Measurements from ENCODE around the gene PRCD.

The PRCD gene

DNA sequence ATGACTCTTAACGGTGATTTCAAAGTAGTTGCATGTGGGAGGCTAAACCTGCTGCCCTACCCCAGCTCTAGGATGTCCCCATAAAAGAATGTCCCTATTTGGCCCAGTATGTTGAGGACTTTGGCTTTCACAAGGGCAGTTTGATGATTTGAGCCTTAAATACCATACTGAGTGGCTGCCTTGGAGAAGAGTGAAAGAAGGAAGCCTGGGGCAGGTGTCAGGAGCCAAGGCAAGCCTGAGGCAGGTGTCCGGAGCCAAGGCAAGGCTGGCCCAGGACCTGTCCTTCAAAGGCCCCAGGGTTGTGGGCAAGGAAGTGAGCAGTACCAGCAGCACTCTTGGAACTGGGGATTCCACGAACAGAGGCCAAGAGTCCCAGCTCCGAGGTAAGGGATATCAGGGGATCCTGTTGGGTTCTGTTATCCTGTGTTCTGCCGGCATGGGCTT, 27.2 kb downstream of the PRCD start:
- TF ChIP-seq, protein P1, sequence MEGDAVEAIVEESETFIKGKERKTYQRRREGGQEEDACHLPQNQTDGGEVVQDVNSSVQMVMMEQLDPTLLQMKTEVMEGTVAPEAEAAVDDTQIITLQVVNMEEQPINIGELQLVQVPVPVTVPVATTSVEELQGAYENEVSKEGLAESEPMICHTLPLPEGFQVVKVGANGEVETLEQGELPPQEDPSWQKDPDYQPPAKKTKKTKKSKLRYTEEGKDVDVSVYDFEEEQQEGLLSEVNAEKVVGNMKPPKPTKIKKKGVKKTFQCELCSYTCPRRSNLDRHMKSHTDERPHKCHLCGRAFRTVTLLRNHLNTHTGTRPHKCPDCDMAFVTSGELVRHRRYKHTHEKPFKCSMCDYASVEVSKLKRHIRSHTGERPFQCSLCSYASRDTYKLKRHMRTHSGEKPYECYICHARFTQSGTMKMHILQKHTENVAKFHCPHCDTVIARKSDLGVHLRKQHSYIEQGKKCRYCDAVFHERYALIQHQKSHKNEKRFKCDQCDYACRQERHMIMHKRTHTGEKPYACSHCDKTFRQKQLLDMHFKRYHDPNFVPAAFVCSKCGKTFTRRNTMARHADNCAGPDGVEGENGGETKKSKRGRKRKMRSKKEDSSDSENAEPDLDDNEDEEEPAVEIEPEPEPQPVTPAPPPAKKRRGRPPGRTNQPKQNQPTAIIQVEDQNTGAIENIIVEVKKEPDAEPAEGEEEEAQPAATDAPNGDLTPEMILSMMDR (IDR thresholded peaks at IDR 0.05; ENCODE audit: borderline replicate concordance, insufficient read depth, low read depth, low read length) = no peak
- no peak overlapping the region for H3K4me3 ChIP-seq (ENCODE audit: low read depth, low read length)

DNA sequence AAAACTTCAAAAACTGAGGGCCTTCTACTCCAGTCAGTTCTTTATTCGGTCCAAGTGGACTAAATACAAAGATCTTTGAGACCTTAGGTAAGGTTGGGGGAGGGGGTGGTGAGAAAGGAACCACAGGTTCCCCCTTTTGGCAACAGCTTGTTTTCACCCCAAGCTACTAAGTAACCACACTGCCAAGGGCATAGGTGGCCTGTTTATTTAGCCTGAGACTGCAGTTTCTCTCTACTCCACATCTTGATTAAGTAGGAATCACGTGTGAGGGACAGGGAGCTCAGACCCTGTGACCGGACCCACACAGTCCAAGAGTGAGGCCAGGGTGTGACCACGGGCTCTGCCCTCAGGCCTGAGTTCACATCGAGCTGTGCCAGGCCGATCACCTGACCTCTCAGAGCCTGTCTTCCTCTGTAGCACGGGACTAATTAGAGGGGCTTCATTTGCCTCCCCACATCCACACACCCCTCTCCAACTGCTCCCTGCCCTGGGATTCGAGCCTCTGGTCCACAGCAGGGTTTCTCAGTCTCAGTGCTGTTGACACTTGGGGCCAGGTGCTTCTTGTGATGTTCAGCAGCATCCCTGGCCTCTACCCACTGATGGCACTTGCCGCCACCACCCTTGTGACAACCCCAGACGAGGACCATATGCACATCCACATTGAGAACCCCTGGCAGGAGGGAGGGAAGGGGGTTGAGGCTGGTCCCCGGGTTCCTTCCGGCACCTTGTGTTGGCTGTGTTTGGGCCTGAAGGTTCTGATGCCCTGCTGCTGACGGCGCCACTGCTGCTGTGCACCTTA, 28.0 kb downstream of the PRCD start:
- TF ChIP-seq, protein P1 (IDR thresholded peaks at IDR 0.05; ENCODE audit: borderline replicate concordance, insufficient read depth, low read depth, low read length) = no peak
- no peak overlapping the region for H3K4me3 ChIP-seq (ENCODE audit: low read depth, low read length)

DNA sequence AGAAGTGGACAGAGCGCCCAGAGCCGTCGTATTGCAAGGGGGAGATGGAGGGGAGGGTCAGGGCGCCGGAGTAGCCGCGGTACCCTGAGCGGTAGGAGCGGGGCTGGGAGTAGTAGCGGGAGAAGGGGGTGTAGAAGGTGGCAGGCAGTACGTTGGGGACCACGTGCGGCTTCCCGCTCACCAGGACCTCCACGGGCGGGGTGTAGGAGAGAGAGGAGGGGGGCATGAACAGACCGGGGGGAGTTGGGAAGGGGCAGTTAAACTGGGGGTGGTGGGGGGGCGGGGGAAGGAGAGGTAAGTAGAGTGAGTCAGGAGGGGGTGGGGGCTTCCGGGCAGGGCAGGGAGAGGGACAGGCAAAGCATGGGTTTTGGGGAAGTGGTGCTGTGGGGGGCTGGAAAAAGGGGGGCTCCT, 29.0 kb downstream of the PRCD start:
- TF ChIP-seq, protein P1 (IDR thresholded peaks at IDR 0.05; ENCODE audit: borderline replicate concordance, insufficient read depth, low read depth, low read length) = no peak
- H3K4me3 ChIP-seq (ENCODE audit: low read depth, low read length) = no peak overlapping the region

DNA sequence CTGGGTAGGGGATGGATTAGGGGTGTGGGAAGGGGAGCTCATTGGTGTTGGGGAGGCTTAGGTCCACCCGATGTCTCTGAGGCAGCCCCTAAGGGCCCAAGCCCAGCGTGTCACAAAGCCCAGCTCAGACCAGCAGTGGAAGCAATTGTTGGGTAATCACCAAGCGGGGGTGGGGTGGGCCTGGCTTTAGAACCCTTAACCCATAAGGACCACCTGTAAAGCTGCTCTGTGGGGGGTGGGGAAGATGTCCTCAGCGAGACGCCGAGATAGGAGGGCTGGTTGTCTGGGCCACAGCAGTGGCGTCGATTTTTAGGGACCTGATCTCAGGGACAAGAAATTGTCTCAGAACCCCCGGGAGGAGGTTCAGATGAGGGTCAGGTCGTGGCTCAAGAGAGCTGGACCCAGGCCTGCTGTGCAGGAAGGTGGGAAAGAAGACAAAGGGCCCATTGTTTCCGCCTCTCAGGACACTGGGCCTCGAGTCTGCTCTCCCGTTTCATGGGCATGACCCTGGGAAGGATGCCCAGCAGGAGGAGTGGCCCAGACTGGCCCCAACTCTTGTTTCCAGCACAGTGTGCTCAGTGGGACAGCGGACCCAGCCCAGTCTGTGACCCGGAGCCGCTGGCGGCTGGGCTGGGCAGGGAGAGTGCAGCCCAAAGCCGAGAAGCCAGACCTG, 29.9 kb downstream of the PRCD start:
- H3K4me3 ChIP-seq (ENCODE audit: low read depth, low read length) = no peak overlapping the region
- TF ChIP-seq, protein P1 (IDR thresholded peaks at IDR 0.05; ENCODE audit: borderline replicate concordance, insufficient read depth, low read depth, low read length) = no peak

DNA sequence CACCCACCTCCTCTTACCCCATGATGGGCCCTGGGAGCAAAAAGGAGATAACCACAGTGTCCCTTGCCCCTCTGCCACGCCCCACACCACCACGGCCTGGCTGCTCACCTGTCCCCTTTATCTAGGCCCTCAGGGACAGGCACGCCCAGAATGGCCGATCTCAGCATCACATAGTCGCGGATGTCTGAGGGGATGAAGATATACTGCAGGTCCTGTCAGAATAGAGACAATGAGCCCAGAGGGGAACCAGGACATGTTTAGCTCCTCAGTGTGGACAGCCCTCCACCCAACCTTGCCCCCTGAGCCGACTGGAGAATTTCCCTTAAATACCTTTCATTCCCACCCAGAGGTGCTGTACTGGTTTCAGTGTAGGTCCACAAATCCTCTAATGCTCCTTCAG, 30.6 kb downstream of the PRCD start:
- TF ChIP-seq, protein P1 (IDR thresholded peaks at IDR 0.05; ENCODE audit: borderline replicate concordance, insufficient read depth, low read depth, low read length) = no peak
- no peak overlapping the region for H3K4me3 ChIP-seq (ENCODE audit: low read depth, low read length)

DNA sequence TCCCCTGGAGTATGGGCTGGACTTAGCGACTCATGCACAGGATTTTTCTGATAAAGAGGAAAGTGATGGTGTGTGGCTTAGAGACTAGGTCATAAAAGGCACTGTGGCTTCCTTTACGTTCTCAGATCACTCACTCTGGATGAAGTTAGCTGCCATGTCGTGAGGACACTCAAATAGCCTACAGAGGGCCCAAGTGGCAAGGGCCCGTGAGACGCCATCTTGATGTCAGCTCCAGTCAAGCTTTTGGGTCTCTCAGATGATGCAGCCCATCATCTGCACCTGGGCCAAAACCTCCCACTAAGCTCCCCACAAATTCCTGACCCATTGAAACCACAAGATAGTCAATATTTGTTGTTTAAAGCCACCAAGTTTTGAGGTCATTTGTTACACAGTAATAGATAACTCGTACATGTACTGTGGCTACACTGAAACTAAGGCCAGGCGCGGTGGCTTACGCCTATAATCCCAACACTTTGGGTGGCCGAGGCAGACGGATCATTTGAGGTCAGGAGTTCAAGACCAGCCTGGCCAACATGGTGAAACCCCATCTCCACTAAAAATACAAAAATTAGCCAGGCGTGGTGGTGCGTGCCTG, 31.1 kb downstream of the PRCD start:
- TF ChIP-seq, protein P1 (IDR thresholded peaks at IDR 0.05; ENCODE audit: borderline replicate concordance, insufficient read depth, low read depth, low read length) = no peak
- H3K4me3 ChIP-seq (ENCODE audit: low read depth, low read length) = no peak overlapping the region

All from GM12875 (cell line).